HepG2 (cell line): Measurements from ENCODE around the gene CFAP300. TPM values are rescaled to one million over a fixed set of nuclear protein-coding genes. Genes with fewer than 3 reads are reported as not detected.

Experiments used
- AHDC1 ChIP-seq: sonication (generic); formaldehyde crosslinking; IDR thresholded peaks from 2 replicates; pipeline ENCODE4 v1.5.1; 2020; ENCODE audit warnings: mild to moderate bottlenecking, missing genetic modification reagents, borderline replicate concordance
- ARID3A ChIP-seq: IDR thresholded peaks from 2 replicates; pipeline ENCODE4 v1.6.1; 2012; ENCODE audit warnings: low read depth, low read length, improper control_type of control experiment
- ASH2L ChIP-seq: fragments of 300-600, 200-600 bp; sonication (generic); IDR thresholded peaks from 2 replicates; pipeline ENCODE4 v1.7.0; 2017; ENCODE audit warnings: low read depth, mild to moderate bottlenecking, moderate library complexity, mixed read lengths, low read length; ENCODE audit not compliant: insufficient read length
- FIP1L1 ChIP-seq: fragments of 200-400 bp; formaldehyde crosslinking; IDR thresholded peaks from 2 replicates; pipeline ENCODE4 v1.6.1; 2018; ENCODE audit warnings: low read depth, mild to moderate bottlenecking, low read length, moderate library complexity, borderline replicate concordance; ENCODE audit not compliant: insufficient read depth
- FOXK1 ChIP-seq: sonication (generic); formaldehyde crosslinking; IDR thresholded peaks from 2 replicates; pipeline ENCODE4 v1.4.0; 2020; ENCODE audit warnings: low read depth, missing genetic modification reagents, borderline replicate concordance
- HIC2 ChIP-seq: sonication (generic); formaldehyde crosslinking; IDR thresholded peaks from 2 replicates; pipeline ENCODE4 v1.9.0; 2022; ENCODE audit warnings: low read depth, missing genetic modification reagents
- MYC ChIP-seq: sonication (generic); formaldehyde crosslinking; IDR thresholded peaks from 2 replicates; pipeline ENCODE4 v1.9.0; 2021; ENCODE audit warnings: missing genetic modification reagents, borderline replicate concordance
- NBN ChIP-seq: fragments of 450-650 bp; conservative IDR thresholded peaks from 2 replicates; pipeline ENCODE4 v1.6.1; 2017
- NCOA2 ChIP-seq: sonication (generic); formaldehyde crosslinking; IDR thresholded peaks from 2 replicates; pipeline ENCODE4 v1.8.0; 2022; ENCODE audit warnings: inconsistent platforms
- NPAS2 ChIP-seq: sonication (generic); formaldehyde crosslinking; IDR thresholded peaks from 2 replicates; pipeline ENCODE4 v1.8.0; 2022; ENCODE audit warnings: mild to moderate bottlenecking, missing genetic modification reagents, borderline replicate concordance
- SOX6 ChIP-seq, 2 experiments: fragments of 450-650 bp in 1 of 2; sonication (generic) in 1 of 2; formaldehyde crosslinking in 1 of 2; IDR thresholded peaks; 2 replicates each; pipeline versions ENCODE4 v1.4.0 to v1.6.1; 2017 to 2020; ENCODE audit warnings: antibody characterized with exemption in 1 of 2, mild to moderate bottlenecking in 1 of 2, missing genetic modification reagents in 1 of 2
- TCF7 ChIP-seq: sonication (generic); IDR thresholded peaks from 2 replicates; pipeline ENCODE4 v1.6.1; 2016; ENCODE audit warnings: antibody characterized with exemption, low read depth
- ZGPAT ChIP-seq: IDR thresholded peaks from 2 replicates; pipeline ENCODE4 v1.6.1; 2016; ENCODE audit warnings: mild to moderate bottlenecking
- ZNF292 ChIP-seq: sonication (generic); formaldehyde crosslinking; IDR thresholded peaks from 2 replicates; pipeline ENCODE4 v1.8.1; 2022; ENCODE audit warnings: mild to moderate bottlenecking, low read depth, missing genetic modification reagents, borderline replicate concordance
- ZNF770 ChIP-seq: sonication (generic); formaldehyde crosslinking; IDR thresholded peaks from 2 replicates; pipeline ENCODE4 v1.5.0; 2020; ENCODE audit warnings: mild to moderate bottlenecking, missing genetic modification reagents
- polyA plus RNA-seq, 8 experiments: library from polyadenylated mRNA; depleted of rRNA in 3 of 8; stranded (reverse) in 7 of 8; unstranded in 1 of 8; fragments of >200 nt; fragmentation: Illumina TruSeq in 4 of 8; extraction: Trizol in 4 of 8; gene quantifications; 2 replicates each; pipeline versions ENCODE4 v1.2.1 to v1.2.3, GENCODE V29; 2011 to 2016; ENCODE audit warnings: low read depth in 4 of 8, missing spikeins in 1 of 8, mixed read lengths in 1 of 8; ENCODE audit not compliant: insufficient read depth in 1 of 8
- total RNA-seq, 5 experiments: library from RNA; depleted of rRNA; stranded (reverse); fragments of >200 nt; fragmentation: Illumina TruSeq; extraction: Trizol; gene quantifications; 2 replicates each; pipeline ENCODE4 v1.2.3, GENCODE V29; 2016; ENCODE audit warnings: low read depth in 1 of 5

CFAP300 gene
- total and polyA plus RNA-seq, 2 of the 13 experiments (the other 11 are each of a cell fraction or from before 2014, with no cell fraction given): not detected

GRCh38 chr11:102085864-102086551, 38.8 kb downstream of the CFAP300 start (continued):
- TF ChIP-seq ARID3A (peak; percentile 76), NBN (no peak), FIP1L1 (no peak), SOX6 (IDR thresholded peaks at IDR 0.05) (no peak), SOX6 (CRISPR knock-in tag; IDR thresholded peaks at IDR 0.05) (peak; percentile 91), ZNF292 (CRISPR knock-in tag) (peak; percentile 27; the same call in 1 of the 2 replicates), AHDC1 (peak; percentile 30; the same call in 1 of the 2 replicates), HIC2 (CRISPR knock-in tag) (no peak), TCF7 (peak; percentile 95), ASH2L (peak; percentile 29), MYC (CRISPR knock-in tag) (no peak), NPAS2 (CRISPR knock-in tag) (no peak), ZGPAT (CRISPR knock-in tag) (peak; percentile 50; the same call in 1 of the 2 replicates), NCOA2 (peak; percentile 71), ZNF770 (CRISPR knock-in tag) (peak; percentile 45; the same call in 1 of the 2 replicates), FOXK1 (CRISPR knock-in tag) (0 out of 2 replicates have a peak, but pooled peaks have one; percentile 37)
